ENCODE measurements around the gene TMEM52.

TMEM52 gene

GRCh38 chr1:1894354-1895059 is 24.6 kb downstream of the TMEM52 start:
- ChIA-PET CTCF (interaction anchor here (1.3 kb wide), 1 partner anchor 14 kb away, joined by 4 read pairs; no protein-coding TSS in a partner anchor), POLR2A (interaction anchor here (1.0 to 2.7 kb wide), 3 partner anchors 11 to 19 kb away, joined by 6 to 9 read pairs (median 9); no protein-coding TSS in a partner anchor)
- Histone ChIP-seq H3K4me1 (ENCODE audit: control insufficient read depth, insufficient read depth, low read length) (0 out of 2 replicates have a peak, but pooled peaks cover 3% of the 10 kb centered on the region), H3K27ac (ENCODE audit: extremely low read depth, low read depth, low read length) (no peak overlapping the region; the same call in 1 of the 2 replicates), H3K4me3 (ENCODE audit: low read depth, low read length) (no peak overlapping the region), H3K36me3 (ENCODE audit: control insufficient read depth in 2 of 2, insufficient read depth in 1 of 2, low read length in 2 of 2) (no peaks in the 10 kb centered on the region), H3K9me3 (ENCODE audit: control insufficient read depth, insufficient read depth, low read depth, low read length) (no peaks in the 10 kb centered on the region)
- TF ChIP-seq GLIS1 (tag by site-specific recombination; IDR thresholded peaks at IDR 0.05), result peak; percentile 48; the same call in 1 of the 2 replicates
- TF ChIP-seq ZNF600 (tag by site-specific recombination; IDR thresholded peaks at IDR 0.05), result peak; percentile 82
- TF ChIP-seq ZBTB17 (tag by site-specific recombination; IDR thresholded peaks at IDR 0.05), result 0 out of 2 replicates have a peak, but pooled peaks have one; percentile 50
- no peak for TF ChIP-seq ELK4 (IDR thresholded peaks at IDR 0.05; ENCODE audit: borderline replicate concordance, low read depth, low read length)
- TF ChIP-seq KLF1 (tag by site-specific recombination; IDR thresholded peaks at IDR 0.05), result peak; percentile 83
- peak; percentile 22; the same call in 1 of the 2 replicates for TF ChIP-seq SP2 (tag by site-specific recombination; IDR thresholded peaks at IDR 0.05)
- TF ChIP-seq ZNF48 (tag by site-specific recombination; IDR thresholded peaks at IDR 0.05), result no peak
- TF ChIP-seq GLIS2 (tag by site-specific recombination; IDR thresholded peaks at IDR 0.05), result peak; percentile 57; the same call in 1 of the 2 replicates

DNA sequence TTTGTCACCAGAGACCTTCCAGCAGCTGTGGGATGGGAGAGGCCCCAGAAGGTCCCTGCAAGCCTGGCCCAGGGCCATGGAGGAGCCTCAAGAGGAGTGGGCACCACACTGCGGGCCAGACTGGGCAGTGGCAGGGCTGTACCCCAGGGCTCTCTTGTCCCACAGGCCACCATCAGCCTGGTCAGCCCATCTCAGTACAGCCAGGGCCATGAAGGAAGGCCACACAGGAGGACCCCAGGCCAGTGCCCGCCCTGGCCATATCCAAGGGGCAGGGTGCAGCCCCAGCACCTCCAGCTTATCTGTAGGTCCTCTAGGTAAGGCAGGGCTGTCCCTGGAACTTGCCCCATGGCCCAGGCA is 25.1 kb downstream of the TMEM52 start:
- 0 out of 2 replicates have a peak, but pooled peaks have one; percentile 45 for TF ChIP-seq ZNF335 (tag by site-specific recombination; conservative IDR thresholded peaks at IDR 0.05)
- no peak for TF ChIP-seq ZNF248 (tag by site-specific recombination; IDR thresholded peaks at IDR 0.05)
- no peak for TF ChIP-seq ZNF624 (tag by site-specific recombination; IDR thresholded peaks at IDR 0.05)
- no peak overlapping the region for H3K27ac ChIP-seq (ENCODE audit: extremely low read depth, low read depth, low read length)
- H3K9me3 ChIP-seq (ENCODE audit: control insufficient read depth, insufficient read depth, low read depth, low read length), result no peaks in the 10 kb centered on the region
- CTCF ChIA-PET, result interaction anchor here (1.3 kb wide), 1 partner anchor 15 kb away, joined by 4 read pairs; no protein-coding TSS in a partner anchor
- H3K36me3 ChIP-seq (ENCODE audit: control insufficient read depth in 2 of 2, insufficient read depth in 1 of 2, low read length in 2 of 2), result no peaks in the 10 kb centered on the region
- no peak overlapping the region for H3K4me3 ChIP-seq (ENCODE audit: low read depth, low read length)
- POLR2A ChIA-PET, result interaction anchor here (2.7 kb wide), 1 partner anchor 15 kb away, joined by 9 read pairs; no protein-coding TSS in a partner anchor
- H3K4me1 ChIP-seq (ENCODE audit: control insufficient read depth, insufficient read depth, low read length), result peaks cover 5% of the 10 kb centered on the region

DNA sequence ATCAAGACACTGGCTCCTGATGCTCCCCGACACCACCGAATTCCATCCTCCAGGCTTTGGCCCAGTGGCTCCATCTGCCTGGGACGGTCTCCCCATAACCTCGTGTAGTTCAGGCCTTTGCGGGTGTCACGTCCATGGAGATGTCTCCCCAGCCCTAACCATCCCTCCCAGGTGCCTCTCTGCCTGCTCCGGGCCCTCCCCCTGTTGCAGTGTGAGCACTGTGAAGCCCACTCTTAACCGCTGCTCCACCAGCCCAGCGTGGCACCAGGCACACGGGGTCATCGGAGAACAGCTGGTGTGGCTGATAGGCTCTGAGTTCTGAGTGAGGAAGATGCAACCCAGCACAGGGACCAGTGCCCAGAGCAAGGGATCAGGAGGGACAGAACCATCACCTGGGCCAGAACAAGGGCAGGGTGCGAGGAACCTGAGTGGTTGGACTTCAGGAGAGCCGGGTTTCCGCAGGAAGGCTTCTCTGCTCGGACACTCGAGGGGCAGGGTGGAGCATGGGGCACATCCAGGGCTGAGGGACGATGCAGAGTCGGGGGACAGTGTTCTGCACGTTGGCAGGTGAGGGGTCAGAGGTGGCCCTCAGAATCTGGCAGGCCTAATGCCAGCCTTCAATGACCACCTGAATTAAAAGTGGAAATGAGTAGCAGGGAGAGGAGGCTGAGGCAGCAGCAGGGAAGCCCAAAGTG is 25.6 kb downstream of the TMEM52 start:
- no peaks in the 10 kb centered on the region for H3K9me3 ChIP-seq (ENCODE audit: control insufficient read depth, insufficient read depth, low read depth, low read length)
- POLR2A ChIA-PET, result interaction anchor here (2.7 kb wide), 1 partner anchor 15 kb away, joined by 9 read pairs; no protein-coding TSS in a partner anchor
- TF ChIP-seq SALL2 (tag by site-specific recombination; IDR thresholded peaks at IDR 0.05; ENCODE audit: borderline replicate concordance), result no peak
- TF ChIP-seq, protein P1, sequence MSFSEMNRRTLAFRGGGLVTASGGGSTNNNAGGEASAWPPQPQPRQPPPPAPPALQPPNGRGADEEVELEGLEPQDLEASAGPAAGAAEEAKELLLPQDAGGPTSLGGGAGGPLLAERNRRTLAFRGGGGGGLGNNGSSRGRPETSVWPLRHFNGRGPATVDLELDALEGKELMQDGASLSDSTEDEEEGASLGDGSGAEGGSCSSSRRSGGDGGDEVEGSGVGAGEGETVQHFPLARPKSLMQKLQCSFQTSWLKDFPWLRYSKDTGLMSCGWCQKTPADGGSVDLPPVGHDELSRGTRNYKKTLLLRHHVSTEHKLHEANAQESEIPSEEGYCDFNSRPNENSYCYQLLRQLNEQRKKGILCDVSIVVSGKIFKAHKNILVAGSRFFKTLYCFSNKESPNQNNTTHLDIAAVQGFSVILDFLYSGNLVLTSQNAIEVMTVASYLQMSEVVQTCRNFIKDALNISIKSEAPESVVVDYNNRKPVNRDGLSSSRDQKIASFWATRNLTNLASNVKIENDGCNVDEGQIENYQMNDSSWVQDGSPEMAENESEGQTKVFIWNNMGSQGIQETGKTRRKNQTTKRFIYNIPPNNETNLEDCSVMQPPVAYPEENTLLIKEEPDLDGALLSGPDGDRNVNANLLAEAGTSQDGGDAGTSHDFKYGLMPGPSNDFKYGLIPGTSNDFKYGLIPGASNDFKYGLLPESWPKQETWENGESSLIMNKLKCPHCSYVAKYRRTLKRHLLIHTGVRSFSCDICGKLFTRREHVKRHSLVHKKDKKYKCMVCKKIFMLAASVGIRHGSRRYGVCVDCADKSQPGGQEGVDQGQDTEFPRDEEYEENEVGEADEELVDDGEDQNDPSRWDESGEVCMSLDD (tag by site-specific recombination; IDR thresholded peaks at IDR 0.05), result no peak
- TF ChIP-seq ZNF302 (tag by site-specific recombination; IDR thresholded peaks at IDR 0.05; ENCODE audit: low read depth), result no peak
- TF ChIP-seq RBAK (tag by site-specific recombination; IDR thresholded peaks at IDR 0.05), result no peak
- no peak for TF ChIP-seq ZNF600 (tag by site-specific recombination; IDR thresholded peaks at IDR 0.05)
- peaks cover 8% of the 10 kb centered on the region for H3K4me1 ChIP-seq (ENCODE audit: control insufficient read depth, insufficient read depth, low read length)
- H3K36me3 ChIP-seq (ENCODE audit: control insufficient read depth in 2 of 2, insufficient read depth in 1 of 2, low read length in 2 of 2), result no peaks in the 10 kb centered on the region
- H3K4me3 ChIP-seq (ENCODE audit: low read depth, low read length), result no peak overlapping the region
- no peak overlapping the region for H3K27ac ChIP-seq (ENCODE audit: extremely low read depth, low read depth, low read length)
- CTCF ChIA-PET, result no interaction called here
